WERI-Rb-1 (cell line): ENCODE measurements around the gene GET4.

Source experiments
- DNase-seq: peaks from one replicate; pipeline ENCODE4 v3.0.0-alpha.2; 2020
- H3K27ac ChIP-seq: fragments of 250-450 bp; sonication (Bioruptor Pico); 2 replicates; pipeline ENCODE4 v1.5.1; 2020; ENCODE audit warnings: mild to moderate bottlenecking, moderate library complexity
- H3K27me3 ChIP-seq: fragments of 250-450 bp; sonication (Bioruptor Pico); 2 replicates; pipeline ENCODE4 v1.5.1; 2021; ENCODE audit warnings: mild to moderate bottlenecking, low read depth, moderate library complexity; ENCODE audit not compliant: insufficient read depth, severe bottlenecking
- H3K36me3 ChIP-seq: fragments of 250-450 bp; sonication (Bioruptor Pico); 2 replicates; pipeline ENCODE4 v1.5.1; 2020; ENCODE audit warnings: mild to moderate bottlenecking, moderate library complexity
- H3K4me3 ChIP-seq: 2 replicates; pipeline ENCODE4 v1.5.1; 2011; ENCODE audit warnings: low read depth, mild to moderate bottlenecking, control low read depth, low read length
- H3K9me3 ChIP-seq: fragments of 250-450 bp; sonication (Bioruptor Pico); 2 replicates; pipeline ENCODE4 v1.5.1; 2021; ENCODE audit warnings: mild to moderate bottlenecking, moderate library complexity; ENCODE audit not compliant: severe bottlenecking
- TF ChIP-seq, protein P1 (sequence below): IDR thresholded peaks from 2 replicates; pipeline ENCODE4 v1.5.1; 2011; ENCODE audit warnings: low read depth, mild to moderate bottlenecking, control low read depth, inconsistent platforms, low read length

The GET4 gene

GRCh38 chr7:902996-903395, 26.6 kb downstream of the GET4 start:
- H3K27me3 ChIP-seq, result no peaks in the 10 kb centered on the region
- H3K27ac ChIP-seq, result no peak overlapping the region
- H3K4me3 ChIP-seq, result no peak overlapping the region
- no peak for DNase-seq
- TF ChIP-seq, protein P1, sequence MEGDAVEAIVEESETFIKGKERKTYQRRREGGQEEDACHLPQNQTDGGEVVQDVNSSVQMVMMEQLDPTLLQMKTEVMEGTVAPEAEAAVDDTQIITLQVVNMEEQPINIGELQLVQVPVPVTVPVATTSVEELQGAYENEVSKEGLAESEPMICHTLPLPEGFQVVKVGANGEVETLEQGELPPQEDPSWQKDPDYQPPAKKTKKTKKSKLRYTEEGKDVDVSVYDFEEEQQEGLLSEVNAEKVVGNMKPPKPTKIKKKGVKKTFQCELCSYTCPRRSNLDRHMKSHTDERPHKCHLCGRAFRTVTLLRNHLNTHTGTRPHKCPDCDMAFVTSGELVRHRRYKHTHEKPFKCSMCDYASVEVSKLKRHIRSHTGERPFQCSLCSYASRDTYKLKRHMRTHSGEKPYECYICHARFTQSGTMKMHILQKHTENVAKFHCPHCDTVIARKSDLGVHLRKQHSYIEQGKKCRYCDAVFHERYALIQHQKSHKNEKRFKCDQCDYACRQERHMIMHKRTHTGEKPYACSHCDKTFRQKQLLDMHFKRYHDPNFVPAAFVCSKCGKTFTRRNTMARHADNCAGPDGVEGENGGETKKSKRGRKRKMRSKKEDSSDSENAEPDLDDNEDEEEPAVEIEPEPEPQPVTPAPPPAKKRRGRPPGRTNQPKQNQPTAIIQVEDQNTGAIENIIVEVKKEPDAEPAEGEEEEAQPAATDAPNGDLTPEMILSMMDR, result no peak
- peaks cover 6% of the 10 kb centered on the region for H3K36me3 ChIP-seq
- no peaks in the 10 kb centered on the region for H3K9me3 ChIP-seq

DNA sequence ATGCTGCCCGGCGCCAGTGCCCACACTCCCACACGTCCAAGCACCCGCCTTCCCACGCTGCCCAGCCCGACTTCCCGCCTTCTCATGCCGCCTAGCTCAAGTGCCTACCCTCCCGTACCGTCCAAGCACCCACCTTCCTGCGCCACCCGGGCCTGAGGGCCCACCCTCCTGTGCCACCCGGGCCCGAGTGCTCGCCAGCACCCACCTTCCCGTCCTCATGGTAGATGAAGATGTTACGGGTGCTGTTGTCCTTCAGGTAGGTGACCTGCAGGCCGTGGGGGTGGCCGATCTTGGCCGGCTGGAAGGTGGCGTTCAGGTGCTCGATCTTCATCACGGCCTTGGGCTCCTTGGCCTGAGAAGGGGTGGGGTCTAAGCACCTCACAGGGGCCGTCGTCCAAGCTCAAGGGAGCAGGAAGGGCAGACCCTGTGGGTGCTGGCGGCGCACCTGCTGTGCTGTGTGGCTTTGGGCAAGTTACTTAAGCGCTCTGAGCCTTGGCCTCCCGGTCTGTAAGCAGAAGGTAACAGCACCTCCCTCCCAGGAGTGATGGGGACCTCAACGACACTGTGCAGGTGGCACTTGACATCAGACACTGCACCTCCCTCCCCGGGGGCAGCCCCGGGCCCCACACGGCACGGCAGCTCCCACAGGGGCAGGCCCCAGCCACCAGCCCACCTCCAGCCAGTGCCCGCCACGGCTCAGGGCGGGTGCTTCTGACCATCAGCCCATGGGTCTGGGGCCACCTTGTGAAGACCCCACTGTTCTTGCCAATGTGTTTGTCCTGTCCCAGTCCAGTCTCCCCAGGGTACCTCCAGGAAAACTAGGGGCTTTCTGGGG, 27.8 kb downstream of the GET4 start:
- TF ChIP-seq, protein P1, result no peak
- no peak overlapping the region for H3K4me3 ChIP-seq
- H3K27ac ChIP-seq, result no peak overlapping the region
- peaks cover 1% of the 10 kb centered on the region; the same call in 1 of the 2 replicates for H3K36me3 ChIP-seq
- H3K9me3 ChIP-seq, result no peaks in the 10 kb centered on the region
- no peaks in the 10 kb centered on the region for H3K27me3 ChIP-seq
- no peak for DNase-seq

- Histone ChIP-seq H3K27me3 (no peaks in the 10 kb centered on the region), H3K4me3 (no peak overlapping the region), H3K9me3 (no peaks in the 10 kb centered on the region), H3K27ac (no peak overlapping the region), H3K36me3 (no peaks in the 10 kb centered on the region)
- DNase-seq, result no peak
- TF ChIP-seq, protein P1, result no peak
Observed at GRCh38 chr7:904847-905246, 28.5 kb downstream of the GET4 start.

DNA sequence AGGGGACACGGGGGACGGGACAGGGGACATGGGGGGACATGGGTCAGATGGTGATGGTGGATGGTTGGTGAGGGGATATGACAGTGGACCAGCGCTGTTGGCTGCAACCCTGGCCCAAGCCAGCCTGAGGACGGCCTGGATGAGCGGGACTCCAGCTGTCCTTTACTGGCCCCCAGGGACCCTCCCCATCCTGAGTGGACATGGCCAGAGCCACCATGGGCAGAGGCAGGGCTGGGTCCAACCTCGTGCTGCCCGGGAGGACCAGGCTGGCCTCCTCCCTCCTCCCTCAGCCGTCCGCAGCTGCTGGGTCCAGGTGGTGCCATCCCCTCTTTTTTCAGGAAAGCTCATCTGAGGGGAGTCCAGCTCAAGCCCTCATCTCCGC, 30.4 kb downstream of the GET4 start:
- Histone ChIP-seq H3K36me3 (no peaks in the 10 kb centered on the region), H3K27me3 (no peaks in the 10 kb centered on the region), H3K4me3 (no peak overlapping the region), H3K27ac (no peak overlapping the region), H3K9me3 (no peaks in the 10 kb centered on the region)
- no peak for DNase-seq
- TF ChIP-seq, protein P1, result no peak

- Histone ChIP-seq H3K9me3 (no peaks in the 10 kb centered on the region), H3K27ac (no peak overlapping the region), H3K4me3 (no peak overlapping the region), H3K27me3 (no peaks in the 10 kb centered on the region), H3K36me3 (no peaks in the 10 kb centered on the region)
- TF ChIP-seq, protein P1, result no peak
- DNase-seq, result no peak
Observed at GRCh38 chr7:907158-907980, 31.0 kb downstream of the GET4 start.
